ENCODE results near the gene NCOA3.

DNA sequence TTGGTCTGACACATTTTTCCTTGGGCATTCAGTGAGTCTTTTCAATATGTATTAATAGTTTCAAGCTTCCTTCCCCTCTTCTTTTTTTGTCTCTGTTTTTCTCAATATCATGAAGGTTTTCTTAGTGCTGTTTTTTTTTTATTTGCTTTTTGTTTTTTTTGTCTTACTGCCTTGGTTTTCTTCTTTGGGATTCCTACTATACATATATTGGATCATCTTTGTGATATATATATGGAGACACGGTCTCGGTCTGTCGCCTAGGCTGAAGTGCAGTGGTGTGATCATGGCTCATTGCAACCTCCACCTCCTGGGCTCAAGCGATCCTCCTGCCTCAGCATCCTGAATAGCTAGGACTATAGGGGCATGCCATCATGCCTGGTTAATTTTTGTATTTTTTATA lies 43.8 kb downstream of the NCOA3 start:
- no peak for TF ChIP-seq POLR2A (IDR thresholded peaks at IDR 0.05; ENCODE audit: low read length)
- no peak for TF ChIP-seq GATA1 (IDR thresholded peaks at IDR 0.05; ENCODE audit: low read depth, low read length)
